Measurements from ENCODE around the gene PLCE1. TPM values are rescaled to one million over a fixed set of nuclear protein-coding genes. Genes with fewer than 3 reads are reported as not detected.
"Not testable (repeated sequence)": the region's sequence is repeated elsewhere in the genome, so short reads cannot be mapped to it uniquely, and the experiment has no call there.

The PLCE1 gene
- total RNA-seq, 1 experiment from 2014 or later: 0.13 TPM

GRCh38 chr10:93968540-93968945 lies 25.2 kb upstream of the PLCE1 start:
- H3K4me1 Mint-ChIP-seq: no peaks in the 10 kb centered on the region
- Histone ChIP-seq H3K79me1 (ENCODE audit: insufficient read depth, low read depth, low read length, poor library complexity, severe bottlenecking) (no peaks in the 10 kb centered on the region), H3K79me2 (ENCODE audit: insufficient read depth, low read length) (no peaks in the 10 kb centered on the region), H4K5ac (ENCODE audit: insufficient read length, low read depth, low read length) (no peak overlapping the region), H2AFZ (ENCODE audit: low read length) (no peak overlapping the region), H2BK12ac (ENCODE audit: insufficient read length, low read depth, low read length) (no peak overlapping the region), H4K20me1 (ENCODE audit: control insufficient read depth, insufficient read depth, insufficient read length) (no peaks in the 10 kb centered on the region), H2AK5ac (ENCODE audit: insufficient read length, low read length) (no peak overlapping the region), H2BK120ac (ENCODE audit: low read depth, low read length, poor library complexity, severe bottlenecking) (no peak overlapping the region), H2BK15ac (ENCODE audit: low read depth, low read length) (no peak overlapping the region), H2BK20ac (ENCODE audit: low read depth, low read length, poor library complexity, severe bottlenecking) (no peak overlapping the region), H3K9ac (ENCODE audit: extremely low read depth, insufficient read length, low read length) (no peak overlapping the region), H3K56ac (ENCODE audit: insufficient read length, low read depth, low read length) (no peak overlapping the region), H3K14ac (ENCODE audit: insufficient read depth, low read length) (no peak overlapping the region), H3K23me2 (ENCODE audit: insufficient read length, low read depth, low read length, poor library complexity, severe bottlenecking) (no peaks in the 10 kb centered on the region), H4K8ac (replicated peaks; ENCODE audit: insufficient read length, low read depth, low read length) (no peak overlapping the region), H4K91ac (ENCODE audit: insufficient read length, low read depth, low read length) (no peak overlapping the region), H3T11ph (ENCODE audit: low read length) (no peak overlapping the region), H2BK5ac (ENCODE audit: insufficient read length, low read length) (no peak overlapping the region), H3K18ac (ENCODE audit: insufficient read length, low read depth, low read length) (no peak overlapping the region), H3K4ac (ENCODE audit: low read depth, low read length) (no peak overlapping the region), H3K9me3 (ENCODE audit: control insufficient read depth, low read depth, low read length) (no peaks in the 10 kb centered on the region), H3K4me1 (ENCODE audit: insufficient read depth, low read length) (no peaks in the 10 kb centered on the region), H3K27ac (ENCODE audit: insufficient read length, low read depth, low read length) (no peak overlapping the region), H3K4me2 (ENCODE audit: insufficient read depth, insufficient read length, low read length) (no peak overlapping the region), H3K23ac (ENCODE audit: insufficient read length, low read depth, low read length) (no peak overlapping the region), H3K27me3 (ENCODE audit: insufficient read depth, low read length) (no peaks in the 10 kb centered on the region)
- no peak overlapping the region for H3K4me3 Mint-ChIP-seq
- no peaks in the 10 kb centered on the region; a peak in 1 of 7 replicates for H3K36me3 Mint-ChIP-seq (ENCODE audit: insufficient read depth in 1 of 3, low read depth in 3 of 3)
- H3K27me3 Mint-ChIP-seq (ENCODE audit: low read depth): peaks cover 5% of the 10 kb centered on the region; the same call in 1 of the 2 replicates
- no peak for DNase-seq
- H3K9me3 Mint-ChIP-seq: peaks cover 8 to 10% of the 10 kb centered on the region in 2 experiments; a peak in 3 of 5 replicates
- no peak overlapping the region for H3K27ac Mint-ChIP-seq
- TF ChIP-seq CTCF (conservative IDR thresholded peaks at IDR 0.05): no peak
- WGBS (ENCODE audit: extremely low coverage, insufficient read length, low lambda C conversion rate): no CpG with 5 or more reads among the region's 4 CpGs

GRCh38 chr10:93970433-93971010 lies 23.2 kb upstream of the PLCE1 start:
- not testable (repeated sequence) for DNase-seq; H2AFZ ChIP-seq (ENCODE audit: low read length); H3K27ac ChIP-seq (ENCODE audit: insufficient read length, low read depth, low read length); H2AK5ac ChIP-seq (ENCODE audit: insufficient read length, low read length); H3K4me1 Mint-ChIP-seq; H3K56ac ChIP-seq (ENCODE audit: insufficient read length, low read depth, low read length); H3K27me3 Mint-ChIP-seq (ENCODE audit: low read depth); H3K9me3 ChIP-seq (ENCODE audit: control insufficient read depth, low read depth, low read length); H3K18ac ChIP-seq (ENCODE audit: insufficient read length, low read depth, low read length); H2BK120ac ChIP-seq (ENCODE audit: low read depth, low read length, poor library complexity, severe bottlenecking); H3K14ac ChIP-seq (ENCODE audit: insufficient read depth, low read length); H4K5ac ChIP-seq (ENCODE audit: insufficient read length, low read depth, low read length); H3K27me3 ChIP-seq (ENCODE audit: insufficient read depth, low read length); H4K91ac ChIP-seq (ENCODE audit: insufficient read length, low read depth, low read length); H3K23me2 ChIP-seq (ENCODE audit: insufficient read length, low read depth, low read length, poor library complexity, severe bottlenecking); H3K27ac Mint-ChIP-seq; H3K4me2 ChIP-seq (ENCODE audit: insufficient read depth, insufficient read length, low read length); H3K79me2 ChIP-seq (ENCODE audit: insufficient read depth, low read length); H3K4me3 Mint-ChIP-seq; H3K36me3 Mint-ChIP-seq (ENCODE audit: insufficient read depth in 1 of 3, low read depth in 3 of 3); H3K4ac ChIP-seq (ENCODE audit: low read depth, low read length); H2BK12ac ChIP-seq (ENCODE audit: insufficient read length, low read depth, low read length); H2BK5ac ChIP-seq (ENCODE audit: insufficient read length, low read length); H3T11ph ChIP-seq (ENCODE audit: low read length); H3K9me3 Mint-ChIP-seq; H3K23ac ChIP-seq (ENCODE audit: insufficient read length, low read depth, low read length); H3K79me1 ChIP-seq (ENCODE audit: insufficient read depth, low read depth, low read length, poor library complexity, severe bottlenecking); H3K4me1 ChIP-seq (ENCODE audit: insufficient read depth, low read length); H3K9ac ChIP-seq (ENCODE audit: extremely low read depth, insufficient read length, low read length); H4K20me1 ChIP-seq (ENCODE audit: control insufficient read depth, insufficient read depth, insufficient read length); H4K8ac ChIP-seq (replicated peaks; ENCODE audit: insufficient read length, low read depth, low read length); H2BK15ac ChIP-seq (ENCODE audit: low read depth, low read length); H2BK20ac ChIP-seq (ENCODE audit: low read depth, low read length, poor library complexity, severe bottlenecking)
- no CpG with 5 or more reads among the region's 44 CpGs for whole genome bisulfite sequencing (ENCODE audit: extremely low coverage, insufficient read length, low lambda C conversion rate)

Data from H9 (cell line).